NCI-H1694 treated with DMSO at 0.1 percent for 48 hours (cell line): Measurements from ENCODE around the gene HLA-C.
"Not testable (repeated sequence)": the region's sequence is repeated elsewhere in the genome, so short reads cannot be mapped to it uniquely, and the experiment has no call there.

Experiments
- DNase-seq: peaks from one replicate; lab custom pipeline; 2025; lab: John Stamatoyannopoulos, UW

Gene HLA-C

DNA sequence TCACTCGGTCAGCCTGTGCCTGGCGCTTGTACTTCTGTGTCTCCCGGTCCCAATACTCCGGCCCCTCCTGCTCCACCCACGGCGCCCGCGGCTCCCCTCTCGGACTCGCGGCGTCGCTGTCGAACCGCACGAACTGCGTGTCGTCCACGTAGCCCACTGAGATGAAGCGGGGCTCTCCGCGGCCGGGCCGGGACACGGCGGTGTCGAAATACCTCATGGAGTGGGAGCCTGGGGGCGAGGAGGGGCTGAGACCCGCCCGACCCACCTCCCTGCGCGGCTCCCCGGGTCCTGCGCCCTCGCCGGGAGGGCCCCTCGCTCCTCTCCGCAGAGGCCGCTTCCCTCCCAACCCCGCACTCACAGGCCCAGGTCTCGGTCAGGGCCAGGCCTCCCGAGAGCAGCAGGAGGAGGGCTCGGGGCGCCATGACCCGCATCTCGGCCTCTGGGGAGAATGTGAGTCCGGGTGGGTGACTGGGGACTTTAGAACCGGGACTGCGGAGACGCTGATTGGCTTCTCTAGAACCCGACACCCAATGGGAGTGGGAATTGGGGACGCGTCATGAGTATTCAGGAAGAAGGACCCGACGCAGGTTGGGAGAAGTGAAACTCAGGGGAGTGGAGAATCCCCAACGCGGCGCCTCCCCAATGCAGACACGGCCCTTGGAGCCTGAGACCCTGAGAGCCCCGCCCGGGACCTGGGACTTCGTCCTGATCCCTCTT lies at the start of gene HLA-C:
Gene HLA-C, minus strand, starts transcription at position 452 of the 717 bp plus-strand sequence. Its CDS starts 21 bp downstream, at position 431.
- DNase-seq: peak; percentile 59

DNA sequence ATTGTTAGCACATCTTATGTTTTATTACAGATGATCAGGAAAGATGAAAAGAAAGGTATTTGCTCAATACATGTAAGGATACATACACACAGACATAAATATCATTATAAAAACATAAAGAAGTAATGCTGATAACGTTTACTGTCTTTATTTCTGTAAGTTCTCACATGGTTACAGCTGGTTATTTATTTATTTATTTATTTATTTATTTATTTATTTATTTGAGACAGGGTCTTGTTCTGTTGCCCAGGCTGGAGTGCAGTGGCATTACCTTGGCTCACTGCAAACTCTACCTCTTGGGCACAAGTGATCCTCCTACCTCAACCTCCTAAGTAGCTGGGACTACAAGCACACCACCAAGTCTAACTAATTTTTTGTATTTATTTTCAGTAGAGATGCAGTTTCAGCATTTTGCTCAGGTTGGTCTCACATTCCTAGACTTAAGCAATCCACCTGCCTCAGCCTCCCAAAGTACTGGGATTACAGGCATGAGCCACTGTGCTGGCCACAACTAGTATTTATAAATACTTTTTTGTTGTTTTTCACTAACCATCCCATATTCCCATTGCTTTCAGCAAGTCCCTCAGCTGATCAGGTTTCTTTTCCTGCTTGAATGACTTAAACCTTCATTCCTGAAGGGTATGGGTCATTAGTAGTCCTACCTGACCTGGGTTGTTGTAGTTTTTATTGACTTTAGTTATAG lies 49.3 kb upstream of the HLA-C start:
- no peak for DNase-seq

- DNase-seq: no peak
Observed at GRCh38 chr6:31317036-31317435, 45.1 kb upstream of the HLA-C start.

GRCh38 chr6:31309641-31310040 lies 37.7 kb upstream of the HLA-C start:
- DNase-seq: no peak

GRCh38 chr6:31308845-31309175 lies 36.9 kb upstream of the HLA-C start:
- no peak for DNase-seq

- no peak for DNase-seq
Observed at GRCh38 chr6:31308050-31308844, 36.4 kb upstream of the HLA-C start.

- no peak for DNase-seq
Observed at GRCh38 chr6:31307669-31308049, 35.8 kb upstream of the HLA-C start.

GRCh38 chr6:31305703-31306219 lies 33.9 kb upstream of the HLA-C start:
- DNase-seq: no peak

- no peak for DNase-seq
Observed at GRCh38 chr6:31304683-31305082, 32.8 kb upstream of the HLA-C start.

DNA sequence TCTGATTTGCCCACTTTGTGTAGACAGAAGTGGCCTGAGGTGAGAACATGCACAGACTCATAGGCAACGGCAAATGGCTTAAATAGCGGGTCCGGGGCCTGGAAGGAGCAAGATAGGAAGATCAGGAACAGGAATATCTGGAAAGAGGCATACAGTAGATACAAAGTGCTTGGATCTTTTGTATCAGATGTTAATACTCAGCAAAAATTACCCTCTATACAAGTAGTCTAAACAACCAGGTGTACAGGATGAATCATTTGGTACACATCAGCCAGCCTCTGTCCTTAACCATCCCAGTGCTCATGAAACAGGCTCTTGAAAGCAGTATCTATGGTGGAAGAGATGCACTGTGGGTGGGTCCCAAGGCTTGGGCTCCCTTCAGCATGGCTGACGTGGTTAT lies 28.9 kb upstream of the HLA-C start:
- no peak for DNase-seq

DNA sequence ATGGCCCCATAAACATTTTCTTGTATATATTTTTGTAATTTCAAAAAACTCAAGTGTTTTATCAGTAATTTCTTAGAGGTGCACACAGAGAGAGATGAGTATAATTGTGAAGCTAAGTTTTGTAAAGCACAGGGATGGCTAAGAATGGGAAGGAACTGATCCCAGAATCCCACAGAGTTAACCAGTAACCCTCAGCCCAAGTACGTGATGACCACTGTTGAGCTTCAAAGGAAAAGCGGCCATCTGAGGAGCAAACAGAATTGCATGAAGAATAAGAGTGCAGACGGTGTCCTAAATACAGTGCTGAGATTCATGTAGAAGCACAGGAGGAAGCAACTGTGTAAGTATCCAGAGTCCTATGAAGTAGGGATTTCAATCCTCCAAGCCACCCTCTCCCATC lies 28.1 kb upstream of the HLA-C start:
- DNase-seq: no peak

- no peak for DNase-seq
Observed at GRCh38 chr6:31299511-31299910, 27.6 kb upstream of the HLA-C start.

DNA sequence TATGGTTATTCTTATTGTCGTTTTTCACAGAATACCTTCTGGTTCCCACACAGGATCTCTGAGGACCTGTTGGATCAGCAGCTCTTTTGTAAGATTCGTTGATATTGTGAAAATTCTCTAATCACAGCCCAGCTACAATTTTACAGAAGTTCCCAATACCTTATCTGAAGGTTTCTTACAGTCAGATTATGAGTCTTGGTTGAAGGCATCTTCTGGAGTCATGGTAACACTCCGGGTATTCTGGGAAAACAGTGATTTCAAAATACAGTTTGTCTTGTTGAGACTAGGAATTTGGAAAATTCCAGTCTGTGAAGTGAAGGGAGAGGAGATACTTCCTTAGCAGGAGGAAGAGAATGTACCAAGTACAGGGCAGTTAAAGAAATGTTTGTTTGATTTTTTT lies 22.2 kb upstream of the HLA-C start:
- DNase-seq: no peak

DNA sequence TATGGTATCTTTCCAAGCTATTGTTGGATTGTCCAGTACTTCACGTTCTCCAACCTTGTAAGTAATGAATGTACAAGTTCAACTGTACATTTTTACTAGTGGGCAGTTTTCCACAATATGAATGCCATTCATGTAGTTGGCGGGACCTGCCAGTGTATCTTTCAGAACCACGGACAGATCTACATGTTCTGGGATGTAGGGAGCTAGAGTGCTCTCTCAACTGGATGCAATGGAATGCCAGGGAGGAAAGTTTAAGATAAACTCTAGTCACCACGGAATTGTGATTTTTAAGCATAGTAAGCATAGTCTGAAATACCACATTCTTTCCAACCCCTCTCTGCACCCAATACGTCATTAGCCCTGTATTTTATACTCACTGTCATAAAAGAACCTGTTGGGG lies 21.5 kb upstream of the HLA-C start:
- DNase-seq: no peak

DNA sequence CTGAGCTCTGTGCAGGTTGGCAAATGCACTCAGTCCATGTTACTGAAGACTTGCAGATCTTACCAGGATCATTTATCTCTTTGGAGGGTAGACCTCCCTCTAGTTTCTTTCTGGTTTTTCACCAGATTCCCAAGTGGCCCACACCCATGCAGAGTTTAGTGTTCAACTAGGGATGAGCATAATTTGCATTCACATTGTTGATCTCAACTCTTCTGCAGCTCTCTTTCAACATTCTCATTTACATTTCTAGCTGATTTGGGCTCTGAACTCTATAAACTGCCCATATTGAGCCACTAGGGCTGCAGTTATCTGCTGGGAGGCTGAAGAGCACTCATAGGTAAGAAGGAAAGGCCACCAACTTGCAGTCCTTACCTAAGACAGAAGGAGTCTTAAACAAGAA lies 17.9 kb upstream of the HLA-C start:
- DNase-seq: no peak

- no peak for DNase-seq
Observed at GRCh38 chr6:31287619-31288018, 15.7 kb upstream of the HLA-C start.

DNA sequence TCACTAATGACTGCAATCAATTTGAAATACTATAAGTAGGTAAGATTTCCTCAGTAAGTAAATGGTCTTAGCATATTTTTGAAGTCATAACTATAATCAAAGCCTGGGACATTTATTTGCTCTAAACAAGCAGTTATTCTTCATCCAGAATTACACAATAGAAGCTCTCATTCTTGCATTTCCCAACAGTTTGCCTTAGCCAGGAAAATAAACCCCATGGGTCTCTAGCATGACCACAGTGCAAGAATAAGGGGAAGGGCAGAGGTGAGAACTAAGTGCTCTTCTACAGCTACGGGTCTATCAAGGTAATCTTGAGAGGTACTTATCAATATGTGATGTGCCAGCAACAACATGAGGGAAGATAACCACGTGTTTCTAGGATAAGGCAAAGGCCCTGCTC lies 14.1 kb upstream of the HLA-C start:
- no peak for DNase-seq

GRCh38 chr6:31285486-31285885 lies 13.6 kb upstream of the HLA-C start:
- no peak for DNase-seq

DNA sequence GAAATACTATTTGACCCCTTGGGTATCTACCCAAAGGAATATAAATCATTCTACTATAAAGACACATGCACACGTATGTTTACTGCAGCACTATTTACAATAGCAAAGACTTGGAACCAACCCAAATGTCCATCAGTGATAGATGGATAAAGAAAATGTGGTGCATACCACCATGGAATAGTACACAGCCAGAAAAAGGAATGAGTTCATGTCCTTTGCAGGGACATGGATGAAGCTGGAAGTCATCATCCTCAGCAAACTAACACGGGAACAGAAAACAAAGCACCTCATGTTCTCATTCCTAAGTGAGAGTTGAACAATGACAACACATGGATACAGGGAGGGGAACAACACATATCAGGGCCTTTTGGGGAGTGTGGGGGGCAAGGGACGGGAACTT lies 7.8 kb upstream of the HLA-C start:
- not testable (repeated sequence) for DNase-seq

- DNase-seq: no peak
Observed at GRCh38 chr6:31272836-31273626, 1.1 kb upstream of the HLA-C start.

DNA sequence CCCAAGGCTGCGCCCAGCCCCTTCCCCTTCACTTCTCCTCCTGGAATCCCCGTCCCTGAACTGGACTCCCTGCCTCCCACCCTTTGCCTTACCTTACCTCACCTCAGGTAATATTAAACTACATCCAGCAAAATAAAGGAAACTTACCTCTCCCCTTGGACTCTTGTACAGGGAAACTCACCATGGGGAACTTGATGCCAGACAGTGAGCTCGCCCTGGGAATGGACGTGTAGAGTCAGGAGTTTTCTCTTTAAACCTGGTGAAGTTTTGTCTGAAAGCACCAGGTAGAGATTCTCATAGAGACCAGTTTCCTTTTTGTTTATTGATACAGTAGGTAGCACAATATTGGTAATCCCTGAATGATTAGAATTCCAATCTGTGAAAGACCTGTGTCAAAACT lies 544 bp upstream of the HLA-C start:
- DNase-seq: no peak
